Spleen (tissue), 7 donors: ENCODE measurements around the gene TRIOBP.

ENCODE experiments used
- POLR2AphosphoS5 ChIP-seq, 3 donors: sonication (generic); formaldehyde crosslinking; IDR thresholded peaks; one replicate each; pipeline ENCODE4 v1.5.1; 2017; ENCODE audit warnings: antibody characterized with exemption in 3 of 3
- TF ChIP-seq, protein P1 (sequence below), 11 experiments: fragments of 200-600 bp in 7 of 11; fragments of 450-650 bp in 4 of 11; sonication (generic) in 4 of 11; IDR thresholded peaks in 8 of 11; conservative IDR thresholded peaks in 3 of 11; 1 replicate in 7 of 11; 2 replicates in 4 of 11; pipeline versions ENCODE4 v1.4.0 to v1.8.0; 2016 to 2021; ENCODE audit warnings: antibody characterized with exemption in 11 of 11, inconsistent platforms in 4 of 11, mild to moderate bottlenecking in 1 of 11
- donor health status: DM: no; HTN: no; CAD: no; lungs with moderate emphysema.
- donor health status: DM: no; HTN: no; CAD: no.
- donor health status: DM: no; HTN: no; CAD: no.

DNA sequence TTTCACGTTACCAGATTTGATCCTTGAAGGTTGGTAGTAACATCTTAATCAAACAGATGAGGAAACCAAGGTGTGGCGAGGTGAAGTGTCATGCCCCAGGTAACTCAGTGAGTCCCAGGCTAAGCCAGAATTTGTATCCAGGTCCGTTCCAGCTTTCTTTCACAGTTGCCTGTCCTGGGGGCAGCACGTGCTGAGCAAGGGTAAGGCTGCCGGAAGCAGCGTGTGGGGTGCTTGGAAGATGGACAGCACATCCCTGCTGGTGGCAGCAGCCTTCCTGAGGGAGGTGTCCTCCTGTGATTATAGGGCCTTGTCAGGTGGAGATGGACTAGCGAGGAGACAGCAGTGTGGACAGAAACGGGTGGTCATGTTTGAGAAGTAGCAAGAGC, 50.9 kb downstream of the TRIOBP start:
- TF ChIP-seq, protein P1, sequence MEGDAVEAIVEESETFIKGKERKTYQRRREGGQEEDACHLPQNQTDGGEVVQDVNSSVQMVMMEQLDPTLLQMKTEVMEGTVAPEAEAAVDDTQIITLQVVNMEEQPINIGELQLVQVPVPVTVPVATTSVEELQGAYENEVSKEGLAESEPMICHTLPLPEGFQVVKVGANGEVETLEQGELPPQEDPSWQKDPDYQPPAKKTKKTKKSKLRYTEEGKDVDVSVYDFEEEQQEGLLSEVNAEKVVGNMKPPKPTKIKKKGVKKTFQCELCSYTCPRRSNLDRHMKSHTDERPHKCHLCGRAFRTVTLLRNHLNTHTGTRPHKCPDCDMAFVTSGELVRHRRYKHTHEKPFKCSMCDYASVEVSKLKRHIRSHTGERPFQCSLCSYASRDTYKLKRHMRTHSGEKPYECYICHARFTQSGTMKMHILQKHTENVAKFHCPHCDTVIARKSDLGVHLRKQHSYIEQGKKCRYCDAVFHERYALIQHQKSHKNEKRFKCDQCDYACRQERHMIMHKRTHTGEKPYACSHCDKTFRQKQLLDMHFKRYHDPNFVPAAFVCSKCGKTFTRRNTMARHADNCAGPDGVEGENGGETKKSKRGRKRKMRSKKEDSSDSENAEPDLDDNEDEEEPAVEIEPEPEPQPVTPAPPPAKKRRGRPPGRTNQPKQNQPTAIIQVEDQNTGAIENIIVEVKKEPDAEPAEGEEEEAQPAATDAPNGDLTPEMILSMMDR (IDR thresholded peaks at IDR 0.05 in 8 of 11, conservative IDR thresholded peaks at IDR 0.05 in 3 of 11), result no peak
- no peak for TF ChIP-seq POLR2AphosphoS5 (IDR thresholded peaks at IDR 0.05)
